Adrenal gland (tissue), 5 donors: Measurements from ENCODE around the gene ATG4B.

ENCODE experiments used
- POLR2A ChIP-seq, 2 donors: fragments of 450-650 bp; IDR thresholded peaks; one replicate each; pipeline ENCODE4 v1.6.1; 2017; ENCODE audit warnings: antibody characterized with exemption in 2 of 2, mild to moderate bottlenecking in 2 of 2, moderate library complexity in 1 of 2
- TF ChIP-seq, protein P1 (sequence below), 6 experiments: fragments of 450-650 bp in 4 of 6; fragments of 200-600 bp in 2 of 6; sonication (generic) in 1 of 6; IDR thresholded peaks; 1 replicate in 5 of 6; 2 replicates in 1 of 6; pipeline versions ENCODE4 v1.5.1 to v1.8.0; 2016 to 2021; ENCODE audit warnings: antibody characterized with exemption in 6 of 6, mild to moderate bottlenecking in 2 of 6, moderate library complexity in 1 of 6
- donor health status: DM: no; HTN: no; CAD: no.

DNA sequence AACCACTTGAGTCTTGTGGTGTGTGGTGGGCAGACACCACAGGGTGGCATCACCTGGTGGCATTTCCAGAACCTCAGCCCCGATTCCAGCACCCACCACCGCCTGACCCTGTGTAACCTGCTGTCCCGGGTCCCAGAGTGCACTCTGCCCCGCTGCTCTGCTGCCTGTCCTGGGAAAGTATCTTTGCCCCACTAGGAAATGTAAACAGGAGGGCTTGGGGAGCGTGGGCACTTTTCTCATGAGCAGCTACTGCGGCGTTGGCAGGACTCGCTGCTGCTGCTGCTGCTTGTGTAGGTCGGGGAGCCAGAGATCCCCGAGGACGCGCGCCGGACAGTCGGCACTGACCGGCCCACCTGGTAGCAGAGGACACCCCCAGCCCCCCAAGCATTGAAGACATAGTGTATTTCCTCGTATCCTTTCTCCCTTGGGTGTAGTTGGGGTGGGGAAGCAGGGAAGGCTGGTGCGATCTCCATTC is 35.7 kb downstream of the ATG4B start:
- TF ChIP-seq, protein P1, sequence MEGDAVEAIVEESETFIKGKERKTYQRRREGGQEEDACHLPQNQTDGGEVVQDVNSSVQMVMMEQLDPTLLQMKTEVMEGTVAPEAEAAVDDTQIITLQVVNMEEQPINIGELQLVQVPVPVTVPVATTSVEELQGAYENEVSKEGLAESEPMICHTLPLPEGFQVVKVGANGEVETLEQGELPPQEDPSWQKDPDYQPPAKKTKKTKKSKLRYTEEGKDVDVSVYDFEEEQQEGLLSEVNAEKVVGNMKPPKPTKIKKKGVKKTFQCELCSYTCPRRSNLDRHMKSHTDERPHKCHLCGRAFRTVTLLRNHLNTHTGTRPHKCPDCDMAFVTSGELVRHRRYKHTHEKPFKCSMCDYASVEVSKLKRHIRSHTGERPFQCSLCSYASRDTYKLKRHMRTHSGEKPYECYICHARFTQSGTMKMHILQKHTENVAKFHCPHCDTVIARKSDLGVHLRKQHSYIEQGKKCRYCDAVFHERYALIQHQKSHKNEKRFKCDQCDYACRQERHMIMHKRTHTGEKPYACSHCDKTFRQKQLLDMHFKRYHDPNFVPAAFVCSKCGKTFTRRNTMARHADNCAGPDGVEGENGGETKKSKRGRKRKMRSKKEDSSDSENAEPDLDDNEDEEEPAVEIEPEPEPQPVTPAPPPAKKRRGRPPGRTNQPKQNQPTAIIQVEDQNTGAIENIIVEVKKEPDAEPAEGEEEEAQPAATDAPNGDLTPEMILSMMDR (IDR thresholded peaks at IDR 0.05) = no peak
- no peak for TF ChIP-seq POLR2A (IDR thresholded peaks at IDR 0.05)
